GM12872 (cell line): ENCODE measurements around the gene FAM120B.

Experiments
- CTCF ChIP-seq: IDR thresholded peaks from 3 replicates; pipeline ENCODE4 v1.5.1; 2011; ENCODE audit warnings: low read depth, mild to moderate bottlenecking, low read length, moderate library complexity; ENCODE audit not compliant: insufficient read depth

The FAM120B gene

GRCh38 chr6:170449835-170450753, 143.5 kb downstream of the FAM120B start:
- no peak for TF ChIP-seq CTCF

GRCh38 chr6:170450916-170451761, 144.6 kb downstream of the FAM120B start:
- no peak for TF ChIP-seq CTCF

DNA sequence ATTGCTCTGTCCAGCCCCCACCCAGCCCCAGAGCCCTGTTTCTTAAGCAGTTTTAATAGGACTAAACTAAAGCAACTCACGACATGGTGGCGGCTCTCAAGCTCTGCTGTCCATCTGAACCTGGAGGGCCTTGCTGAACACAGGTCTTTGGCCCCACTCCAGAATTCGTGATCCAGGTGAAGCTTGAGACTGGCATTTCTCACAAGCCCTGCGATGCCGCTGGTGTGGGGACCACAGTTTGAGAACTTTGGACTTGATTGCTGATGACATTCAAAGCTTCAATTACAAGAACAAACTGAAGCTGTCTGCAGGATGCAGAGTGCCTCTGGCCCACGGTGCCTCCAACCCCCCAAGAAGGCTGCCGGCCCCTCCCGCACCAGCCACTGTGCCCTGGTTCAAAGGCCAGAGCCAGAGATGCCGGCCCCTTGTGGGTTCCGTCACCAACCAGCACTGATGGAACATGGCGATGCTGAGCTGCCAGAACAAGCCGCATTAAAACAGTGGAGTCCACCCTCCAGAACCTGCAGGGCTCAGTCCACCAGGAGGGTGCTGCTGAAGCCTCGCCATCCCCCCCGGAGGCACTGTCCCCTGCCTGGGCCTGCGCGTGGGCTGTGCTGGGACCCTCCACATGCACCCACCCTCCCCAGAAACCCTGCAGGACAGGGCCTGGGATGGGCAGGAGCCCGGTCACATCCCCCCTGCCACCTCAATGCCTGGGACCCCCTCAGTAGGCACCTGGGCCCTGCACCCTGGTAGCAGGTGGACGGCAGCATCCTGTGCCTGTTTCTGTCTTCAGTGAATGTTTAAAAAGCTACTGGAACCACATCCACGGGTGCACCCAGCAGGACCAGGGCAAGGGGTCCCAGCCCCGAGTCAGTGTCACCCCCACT, 145.4 kb downstream of the FAM120B start:
- no peak for TF ChIP-seq CTCF

DNA sequence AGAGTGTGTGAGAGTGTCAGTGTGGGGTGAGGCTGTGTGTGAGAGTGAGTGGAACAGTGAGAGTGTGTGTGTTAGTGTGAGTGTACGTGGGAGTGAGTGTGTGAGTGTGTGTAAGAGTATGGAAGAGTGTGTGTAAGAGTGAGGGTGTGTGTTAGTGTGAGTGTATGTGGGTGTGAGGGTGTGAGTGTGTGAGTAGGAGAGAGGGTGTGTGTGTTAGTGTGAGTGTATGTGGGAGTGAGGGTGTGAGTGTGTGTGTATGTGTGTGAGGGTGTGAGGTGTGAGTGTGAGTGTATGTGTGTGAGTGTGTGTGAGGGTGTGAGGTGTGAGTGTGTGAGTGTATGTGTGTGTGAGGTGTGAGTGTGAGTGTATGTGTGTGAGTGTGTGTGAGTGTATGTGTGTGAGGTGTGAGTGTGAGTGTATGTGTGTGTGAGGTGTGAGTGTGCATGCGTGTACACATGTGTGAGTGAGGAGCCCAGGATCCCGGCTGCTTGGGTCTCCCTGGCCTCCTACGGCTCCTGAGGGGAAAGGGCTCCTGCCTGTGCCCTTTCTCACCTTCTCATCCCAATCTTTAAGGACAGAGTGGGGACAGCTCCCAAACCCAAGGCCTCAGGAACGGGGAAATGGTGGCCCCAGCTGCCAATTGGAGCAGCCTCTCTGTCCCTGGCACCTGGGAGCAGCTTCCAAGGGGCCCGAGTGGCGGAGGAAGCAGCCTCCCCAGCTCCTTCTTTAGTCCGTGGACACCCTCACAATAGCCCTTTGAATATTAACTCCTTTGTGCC, 146.4 kb downstream of the FAM120B start:
- no peak for TF ChIP-seq CTCF

- TF ChIP-seq CTCF: no peak
Measured at GRCh38 chr6:170453586-170454511, 147.3 kb downstream of the FAM120B start.
